T-helper 1 cell treated with Interleukin-12 subunit alpha and Interleukin-12 subunit beta and Interleukin-4 antibody, amounts not matched to agents 30 ng/mL and 1 ng/mL, for 36 hours (primary cell): Measurements from ENCODE around the gene LTA. TPM values are rescaled to one million over a fixed set of nuclear protein-coding genes. Genes with fewer than 3 reads are reported as not detected.

Source experiments
- intact Hi-C: fragments of 100-400 bp; cut with micrococcal nuclease; formaldehyde crosslinking; loops from one replicate; pipeline ENCODE4 v1.15.1; 2024
- total RNA-seq: library from RNA; stranded (reverse); gene quantifications from 2 replicates; pipeline ENCODE4 v1.2.3, GENCODE V29; 2022

LTA gene
- total RNA-seq, 1 donor from 2014 or later = 204 TPM

DNA sequence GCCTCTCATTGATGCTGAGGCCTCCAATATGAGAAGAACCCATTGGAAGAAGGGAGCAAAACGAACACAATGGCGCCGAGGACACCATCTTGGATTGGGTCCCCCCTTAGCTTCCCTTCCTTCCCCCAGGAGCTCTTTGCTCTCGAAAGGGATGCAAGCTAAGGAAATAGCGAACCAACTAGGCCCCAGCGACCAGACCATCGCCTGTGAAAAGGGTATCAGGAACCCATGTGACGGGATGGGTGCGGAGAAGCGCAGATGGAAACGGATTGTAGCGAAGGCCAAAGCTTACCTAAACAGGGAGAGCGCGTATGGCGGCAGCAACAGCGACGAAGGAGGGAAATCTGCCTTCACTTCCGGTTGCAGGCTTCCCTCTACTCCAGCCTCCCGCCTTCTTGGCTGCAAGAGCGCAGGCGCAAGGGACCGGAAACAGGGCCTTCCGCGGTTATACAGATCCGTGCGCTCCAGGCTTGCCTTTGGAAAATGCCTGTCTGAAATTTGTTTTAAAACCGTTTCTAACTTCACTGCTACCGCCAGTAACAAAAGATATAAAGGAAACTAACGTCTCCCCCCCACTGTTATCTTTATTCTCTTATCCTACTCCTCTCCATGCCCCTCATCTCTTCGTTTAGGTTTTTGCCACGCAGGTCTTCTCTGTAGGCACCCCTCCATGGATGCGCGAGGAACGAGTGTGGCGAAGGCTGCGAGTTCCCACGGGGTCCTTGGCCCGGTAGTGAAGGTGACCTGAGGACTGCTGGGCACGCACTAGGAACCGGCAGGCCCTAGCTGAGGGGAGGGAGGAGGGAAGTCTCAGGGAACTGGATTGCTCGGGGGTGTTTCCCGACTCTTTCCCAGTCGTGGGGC is 30.2 kb upstream of the LTA start, which contains the start of gene DDX39B:
Gene DDX39B (minus strand): TSS at position 346 of the 864 bp plus-strand sequence. CDS start 1,471 bp downstream, outside the sequence.
- intact Hi-C loops = loop anchor here (1.0 to 5.0 kb wide), 10 partner anchors 45 to 1295 kb away; partner anchors contain the start of genes BAG6, EHMT2, MDC1 and PRRC2A

DNA sequence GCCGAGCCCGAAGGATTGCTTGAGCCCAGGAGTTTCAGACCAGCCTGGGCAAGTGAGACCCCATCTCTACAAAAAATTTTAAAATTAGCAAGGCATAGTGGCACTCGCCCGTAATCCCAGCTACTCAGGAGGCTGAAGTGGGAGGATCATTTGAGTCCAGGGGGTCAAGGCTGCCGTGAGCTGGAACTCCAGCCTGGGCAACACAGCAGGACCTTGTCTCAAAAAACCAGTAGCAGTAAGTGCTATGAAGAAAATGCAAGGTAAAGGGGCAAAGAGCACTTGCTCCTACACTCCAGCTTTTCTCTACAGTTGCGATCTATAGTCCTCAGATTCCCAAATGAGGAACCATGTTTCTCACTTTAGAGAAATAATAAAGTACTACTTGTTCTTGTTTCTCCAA is 28.4 kb upstream of the LTA start:
- intact Hi-C loops = loop anchor here (5.0 kb wide), 1 partner anchor 1294 kb away; the partner anchor contains the start of gene TAP2

DNA sequence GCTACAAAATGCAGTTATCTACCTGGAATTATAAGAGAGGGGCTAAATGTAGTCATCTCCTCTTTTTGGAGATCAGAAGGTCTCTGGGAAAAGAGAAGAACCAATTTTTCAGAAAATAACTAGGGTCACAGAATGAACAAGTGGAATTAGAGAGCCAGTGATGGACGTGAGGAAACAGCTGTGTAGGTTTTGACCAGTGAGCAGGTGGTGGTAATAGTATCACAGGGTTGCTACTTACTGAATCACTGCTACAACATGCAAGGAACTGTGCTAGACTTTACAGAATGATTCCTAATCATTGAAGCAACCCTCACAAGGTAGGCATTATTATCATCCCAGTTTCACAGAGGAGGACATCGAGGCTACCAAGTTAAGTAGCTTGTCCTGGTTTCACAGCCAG is 27.4 kb upstream of the LTA start:
- intact Hi-C loops = loop anchor here (5.0 kb wide), 3 partner anchors 633 to 1293 kb away; partner anchors contain the start of genes AGPAT1, RNF5 and TAP2

DNA sequence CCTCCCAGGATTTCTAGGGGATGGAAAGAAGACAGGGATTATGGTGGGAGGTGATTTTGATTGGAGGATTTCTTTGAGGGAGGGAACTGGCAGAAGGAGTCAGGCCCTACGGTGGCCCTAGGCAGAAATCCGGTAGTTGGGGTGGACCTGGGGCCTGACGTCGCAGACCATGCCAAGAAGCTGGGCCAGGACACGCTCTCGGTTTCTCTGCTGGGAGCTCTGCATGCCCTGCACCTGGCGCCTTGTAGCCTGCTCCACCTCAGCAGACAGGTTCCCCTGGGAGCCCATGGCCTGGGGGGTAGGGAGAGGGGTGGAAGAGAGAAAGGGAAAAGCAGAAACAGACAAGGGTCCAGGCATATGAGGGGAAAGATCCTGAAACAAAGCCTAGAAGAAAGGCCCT is 26.8 kb upstream of the LTA start:
- intact Hi-C loops = loop anchor here (5.0 kb wide), 2 partner anchors 632 to 652 kb away; partner anchors contain the start of genes AGPAT1 and RNF5

DNA sequence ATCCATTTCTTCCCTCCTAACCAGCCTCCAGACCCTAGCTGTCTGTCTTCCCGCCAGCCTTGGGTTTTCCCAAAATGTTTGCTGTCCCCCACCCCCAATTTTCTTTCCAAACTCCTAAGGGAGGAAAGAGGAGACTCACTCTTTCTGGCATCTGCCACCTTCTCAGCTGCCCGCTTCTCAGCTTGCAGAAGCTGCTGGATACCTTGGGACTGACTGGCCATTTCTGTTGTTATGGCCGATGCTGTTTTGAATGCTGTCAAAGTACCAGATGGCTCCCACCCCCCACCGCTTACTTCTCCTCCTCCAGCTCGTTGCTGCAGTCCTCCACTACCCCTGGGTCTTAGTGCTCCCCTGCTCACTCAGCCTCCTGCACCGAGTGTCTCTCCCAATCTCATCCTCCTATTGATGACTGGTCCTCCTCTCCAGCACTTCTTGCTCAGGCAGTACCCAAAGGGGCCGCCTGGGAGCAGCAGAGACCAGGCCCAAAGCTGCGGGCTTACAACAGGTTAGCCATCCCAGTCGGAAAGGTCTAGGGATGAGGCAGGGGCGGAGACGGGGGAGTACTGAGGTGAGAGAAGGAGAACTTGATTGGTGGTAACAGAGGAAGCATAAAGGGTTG is 25.6 kb upstream of the LTA start, which contains the start of gene ATP6V1G2:
Gene ATP6V1G2 (minus strand): TSS at position 270 of the 619 bp plus-strand sequence. CDS start 49 bp downstream, at position 221.
- intact Hi-C loops = loop anchor here (1.0 to 5.0 kb wide), 7 partner anchors 52 to 826 kb away; partner anchors contain the start of genes AGPAT1, CLIC1, RNF5 and TUBB

DNA sequence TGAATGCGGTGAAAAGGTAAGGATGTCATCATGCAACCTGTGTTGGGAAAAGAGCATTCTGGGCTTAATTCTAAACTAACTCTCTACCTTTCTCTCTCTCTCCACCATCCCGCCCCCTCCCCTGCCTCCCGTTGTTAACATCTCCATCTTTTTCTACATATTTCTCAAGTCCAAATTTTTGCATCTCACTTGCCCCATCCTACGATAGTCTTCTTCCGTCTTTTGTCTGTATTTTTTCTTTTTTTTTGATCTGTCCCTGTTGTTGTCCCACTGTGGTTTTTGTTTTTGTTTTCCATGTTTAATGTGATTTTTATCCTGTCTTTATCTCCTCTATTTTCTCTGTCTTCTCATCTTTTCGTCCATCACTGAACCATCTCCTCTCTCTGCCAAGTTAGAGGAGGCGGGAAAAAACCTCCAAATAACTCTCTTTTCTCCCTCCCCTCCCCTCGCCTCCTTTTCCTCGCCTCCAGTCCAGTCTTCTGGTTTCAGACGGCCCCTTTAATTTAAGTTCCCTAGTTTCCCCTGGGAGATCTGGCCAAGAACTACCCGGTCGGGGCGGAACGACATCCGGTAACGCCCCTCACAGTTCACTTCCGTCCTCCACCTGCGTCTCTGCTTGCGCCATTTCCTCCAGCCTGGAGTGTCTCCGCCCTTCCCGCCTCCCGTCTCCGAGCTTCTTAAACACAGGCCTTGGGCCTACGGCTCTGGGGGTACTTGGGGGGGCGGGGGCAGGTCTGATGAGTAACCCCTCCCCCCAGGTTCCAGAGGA is 24.9 kb upstream of the LTA start, which contains the start of gene NFKBIL1:
Gene NFKBIL1 (plus strand): TSS at position 651 of the 769 bp plus-strand sequence. CDS start 87 bp downstream, at position 738.
- intact Hi-C loops = loop anchor here (1.0 to 5.0 kb wide), 18 partner anchors 12 to 826 kb away; partner anchors contain the start of genes ABHD16A, AGPAT1, BAG6 and CLIC1

DNA sequence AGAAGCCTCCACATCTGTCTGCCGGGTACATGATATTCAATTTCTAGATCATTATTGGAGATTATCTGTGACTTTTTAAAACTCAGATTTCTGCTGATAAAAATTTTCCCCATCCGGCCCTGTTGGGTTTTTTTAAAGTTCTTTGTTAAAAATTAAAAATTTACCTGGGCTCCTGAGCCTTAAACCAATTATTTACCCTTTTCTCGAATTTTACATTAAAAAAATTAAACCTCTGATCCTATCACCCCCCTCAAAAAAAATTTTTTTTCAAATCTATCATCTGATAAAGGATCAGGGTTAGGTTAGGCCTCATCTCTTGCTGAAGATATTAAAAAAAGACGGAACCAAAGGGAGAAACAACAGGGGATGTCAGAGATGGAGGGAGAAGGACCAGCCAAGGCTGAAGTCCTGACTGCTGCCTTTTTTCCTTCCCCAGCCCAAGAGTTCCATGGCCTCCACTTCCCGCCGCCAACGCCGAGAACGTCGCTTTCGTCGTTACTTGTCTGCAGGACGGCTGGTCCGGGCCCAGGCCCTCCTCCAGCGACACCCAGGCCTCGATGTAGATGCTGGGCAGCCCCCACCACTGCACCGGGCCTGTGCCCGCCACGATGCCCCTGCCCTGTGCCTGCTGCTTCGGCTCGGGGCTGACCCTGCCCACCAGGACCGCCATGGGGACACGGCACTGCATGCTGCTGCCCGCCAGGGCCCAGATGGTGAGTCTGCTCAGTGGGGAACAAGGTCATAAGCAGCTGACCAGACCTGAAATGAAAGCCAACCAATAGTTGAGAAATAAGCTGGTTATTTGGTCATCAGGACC is 24.2 kb upstream of the LTA start:
- intact Hi-C loops = loop anchor here (1.0 to 5.0 kb wide), 15 partner anchors 11 to 827 kb away; partner anchors contain the start of genes ABHD16A, AGPAT1, BAG6 and CLIC1

DNA sequence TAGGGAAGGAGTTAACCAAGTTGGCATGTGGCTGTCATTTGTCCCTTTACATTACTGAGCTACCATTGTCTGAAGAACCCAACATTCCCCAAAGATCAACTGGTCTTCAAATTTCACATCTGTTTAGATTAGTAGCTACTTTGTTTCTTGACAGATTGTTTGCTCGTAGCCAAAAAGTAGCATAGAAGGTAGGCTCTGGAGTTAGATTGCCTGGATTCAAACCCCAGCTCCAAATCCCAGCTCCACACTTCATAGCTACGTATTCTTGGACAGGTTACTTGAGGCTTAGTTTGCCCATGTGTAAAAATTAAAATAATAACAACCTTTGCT is 23.6 kb upstream of the LTA start:
- intact Hi-C loops = loop anchor here (5.0 kb wide), 2 partner anchors 629 to 649 kb away; partner anchors contain the start of genes AGPAT1 and RNF5

DNA sequence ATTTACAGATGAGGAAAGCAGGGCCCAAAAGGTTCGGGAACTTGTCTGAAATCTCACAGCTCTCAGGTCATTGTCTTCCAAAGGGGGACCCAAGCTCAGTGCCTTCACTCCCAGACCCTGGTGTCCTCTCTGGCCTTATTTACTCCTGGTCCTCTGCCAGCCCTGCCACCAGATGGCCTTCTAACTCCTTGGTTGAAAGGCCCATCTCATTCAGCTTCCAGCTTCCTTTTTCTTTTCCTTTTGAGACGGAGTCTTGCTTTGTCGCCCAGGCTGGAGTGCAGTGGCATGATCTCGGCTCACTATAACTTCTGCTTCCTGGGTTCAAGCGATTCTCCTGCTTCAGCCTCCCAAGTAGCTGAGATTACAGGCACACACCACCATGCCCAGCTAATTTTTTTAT is 20.7 kb upstream of the LTA start:
- intact Hi-C loops = loop anchor here (1.0 kb wide), 2 partner anchors 29 to 47 kb away; no protein-coding TSS in a partner anchor

DNA sequence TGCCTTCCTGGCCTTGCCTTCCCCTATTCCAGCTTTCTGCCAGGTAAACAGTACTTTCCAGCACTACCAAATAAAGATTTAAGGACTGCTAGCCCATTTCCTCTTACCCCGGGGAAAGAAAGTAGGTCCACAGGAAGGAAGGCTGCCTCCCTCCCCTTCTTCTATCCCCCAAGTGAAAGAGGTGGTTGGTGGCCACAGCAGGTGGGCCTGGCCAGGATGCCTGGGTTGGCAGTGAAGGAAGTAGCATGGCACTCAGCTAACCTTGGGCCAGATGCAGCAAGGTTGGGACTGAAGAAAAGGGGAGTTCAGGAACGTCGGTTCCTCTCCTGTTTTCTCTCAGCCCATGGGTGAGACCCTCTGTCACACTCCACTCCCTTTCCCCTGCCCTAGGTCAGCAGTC is 15.8 kb upstream of the LTA start:
- intact Hi-C loops = no loop called here

DNA sequence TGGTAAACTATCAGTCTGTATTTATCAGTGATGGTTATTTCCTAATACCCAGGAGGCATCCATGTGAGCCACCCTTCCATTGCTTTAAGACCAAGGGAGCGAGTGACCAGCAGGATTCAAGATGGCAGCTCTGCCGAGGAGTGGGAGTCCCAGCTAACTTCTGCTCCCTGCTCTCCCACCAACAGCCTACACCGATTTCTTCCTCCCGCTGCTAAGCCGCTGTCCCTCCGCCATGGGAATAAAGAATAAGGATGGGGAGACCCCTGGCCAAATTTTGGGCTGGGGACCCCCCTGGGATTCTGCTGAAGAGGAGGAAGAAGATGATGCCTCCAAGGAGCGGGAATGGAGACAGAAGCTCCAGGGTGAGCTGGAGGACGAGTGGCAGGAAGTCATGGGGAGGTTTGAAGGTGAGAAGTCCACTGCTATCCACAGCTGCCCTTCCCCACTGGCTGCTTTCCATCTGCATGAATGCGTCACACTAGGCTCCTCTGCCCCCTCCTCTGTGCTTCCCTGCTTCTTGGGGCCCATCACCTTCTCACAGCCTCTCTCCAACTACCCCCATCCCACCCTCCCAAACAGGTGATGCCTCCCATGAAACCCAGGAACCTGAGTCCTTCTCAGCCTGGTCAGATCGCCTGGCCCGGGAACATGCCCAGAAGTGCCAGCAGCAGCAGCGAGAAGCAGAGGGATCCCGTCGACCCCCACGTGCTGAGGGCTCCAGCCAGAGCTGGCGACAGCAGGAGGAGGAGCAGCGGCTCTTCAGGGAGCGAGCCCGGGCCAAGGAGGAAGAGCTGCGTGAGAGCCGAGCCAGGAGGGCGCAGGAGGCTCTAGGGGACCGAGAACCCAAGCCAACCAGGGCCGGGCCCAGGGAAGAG is 14.4 kb upstream of the LTA start:
- intact Hi-C loops = no loop called here

DNA sequence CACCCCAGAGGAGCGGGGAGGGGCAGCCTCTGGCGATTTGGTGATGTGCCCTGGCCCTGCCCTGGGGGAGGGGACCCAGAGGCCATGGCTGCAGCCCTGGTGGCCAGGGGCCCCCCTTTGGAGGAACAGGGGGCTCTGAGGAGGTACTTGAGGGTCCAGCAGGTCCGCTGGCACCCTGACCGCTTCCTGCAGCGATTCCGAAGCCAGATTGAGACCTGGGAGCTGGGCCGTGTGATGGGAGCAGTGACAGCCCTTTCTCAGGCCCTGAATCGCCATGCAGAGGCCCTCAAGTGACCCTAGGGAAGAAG is 13.8 kb upstream of the LTA start:
- intact Hi-C loops = no loop called here

DNA sequence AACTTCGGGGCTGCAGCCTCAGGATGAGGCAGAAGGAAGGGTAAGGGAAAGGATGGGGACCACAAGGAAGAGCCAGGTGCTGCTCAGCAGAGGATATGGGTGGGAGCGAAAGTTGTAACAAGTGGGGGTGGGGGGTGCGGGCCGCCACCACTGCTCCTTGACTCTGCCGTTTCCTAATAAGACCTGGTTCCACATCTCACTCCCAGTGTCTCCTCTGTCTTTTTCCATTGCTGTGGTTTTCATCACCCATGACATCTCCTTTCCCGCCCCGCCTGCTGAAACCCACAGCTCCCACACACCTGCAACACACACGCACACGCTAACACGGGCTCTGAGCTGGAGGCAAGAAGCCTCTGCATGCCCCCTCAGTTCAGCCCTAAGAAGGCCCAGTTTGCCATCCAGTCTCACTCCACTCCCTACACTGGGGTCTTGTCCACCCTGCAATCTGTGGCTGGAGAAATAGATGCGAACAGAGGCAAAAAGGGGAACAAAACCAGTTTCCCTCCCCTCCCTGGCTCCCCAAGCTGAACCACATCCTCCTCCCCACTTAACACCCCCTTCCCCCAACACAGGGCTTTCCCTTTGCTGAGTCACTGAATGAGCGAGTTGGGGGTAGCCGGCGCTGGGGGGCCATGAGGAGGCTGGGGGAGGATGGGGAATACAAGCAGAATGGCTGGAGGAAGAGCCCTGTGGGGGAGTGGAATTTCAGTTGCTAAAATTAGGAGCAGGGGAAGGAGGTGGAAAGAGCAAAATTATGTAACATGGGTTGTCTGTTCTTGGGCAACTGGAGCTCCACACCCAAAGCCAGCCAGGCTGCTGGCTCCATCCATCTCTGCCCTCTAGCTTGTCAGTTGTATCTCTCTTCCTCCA is 13.2 kb upstream of the LTA start:
- intact Hi-C loops = loop anchor here (1.0 kb wide), 1 partner anchor 12 kb away; the partner anchor contains the start of gene NFKBIL1

DNA sequence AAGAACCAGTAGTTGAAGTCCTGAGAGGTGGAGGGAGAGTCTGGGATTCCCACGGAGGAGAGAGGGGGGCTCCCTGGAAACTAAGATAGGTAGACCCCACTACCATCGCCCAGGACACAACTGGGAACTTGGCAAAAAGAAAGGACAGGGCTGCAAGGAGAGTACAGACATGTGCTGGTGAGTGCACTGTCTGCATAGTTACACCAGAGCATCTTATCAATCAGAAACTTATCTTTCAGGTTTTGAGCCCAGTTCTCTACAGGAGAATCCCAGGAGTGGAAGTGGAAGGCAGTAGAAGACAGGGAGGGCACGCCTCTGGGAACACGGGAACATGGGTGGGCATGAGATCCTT is 12.5 kb upstream of the LTA start:
- intact Hi-C loops = loop anchor here (1.0 kb wide), 1 partner anchor 12 kb away; the partner anchor contains the start of gene NFKBIL1

DNA sequence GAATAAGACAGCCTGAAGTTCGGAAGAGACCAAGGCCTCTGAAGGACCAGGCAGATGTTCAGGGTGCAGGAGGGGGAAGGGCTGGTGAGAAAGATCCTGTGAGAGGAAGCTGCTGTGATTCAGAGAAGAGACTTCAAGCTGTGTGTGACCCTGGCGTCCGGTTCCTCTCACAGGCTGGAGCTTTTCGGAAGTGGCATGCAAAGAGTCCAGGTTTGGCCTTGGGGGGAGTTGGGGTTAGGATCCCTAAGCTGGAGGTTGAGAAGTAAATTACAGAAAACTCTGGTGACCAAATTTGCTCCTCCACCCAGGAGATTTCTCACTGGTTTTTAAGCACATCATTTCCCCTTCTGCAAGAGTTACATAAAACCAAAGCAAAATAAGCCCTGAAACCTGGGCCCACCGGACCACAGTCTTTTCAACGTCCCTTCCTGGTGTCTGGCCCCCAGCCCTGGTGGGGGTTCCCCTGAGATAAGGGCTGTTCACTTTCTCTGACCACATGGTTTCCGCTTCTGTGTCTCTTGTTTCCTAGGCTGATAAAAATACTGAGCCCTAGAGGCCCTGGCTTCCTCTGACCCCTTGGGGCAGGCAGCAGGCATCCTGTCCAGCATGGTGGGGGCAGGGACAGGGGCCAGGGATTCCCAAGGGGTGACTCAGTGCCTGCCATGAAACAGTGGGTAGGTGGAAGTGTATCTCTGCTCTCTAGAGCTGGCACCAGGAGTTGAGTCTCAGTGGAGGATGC is 12.0 kb upstream of the LTA start:
- intact Hi-C loops = loop anchor here (1.0 kb wide), 3 partner anchors 8 to 13 kb away; partner anchors contain the start of genes LTA and NFKBIL1

DNA sequence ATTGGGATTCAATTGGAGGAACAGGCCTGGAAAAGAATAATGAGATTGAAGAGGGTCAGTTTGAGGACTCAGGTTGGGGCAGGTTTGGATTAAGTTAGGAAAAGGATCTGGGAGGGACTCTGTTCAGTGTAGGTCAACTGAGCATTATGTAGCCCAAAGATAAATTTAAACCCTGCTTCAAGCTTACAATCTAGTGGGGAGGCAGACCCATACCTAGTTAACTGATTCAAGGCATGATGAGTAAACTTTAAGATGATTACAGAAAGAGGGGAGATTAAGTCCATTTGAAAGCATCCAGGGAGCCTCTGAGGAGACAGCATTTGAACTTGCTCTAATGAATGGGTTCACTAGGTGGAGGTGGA is 11.4 kb upstream of the LTA start:
- intact Hi-C loops = loop anchor here (1.0 kb wide), 2 partner anchors 8 to 12 kb away; partner anchors contain the start of gene LTA
